Measurements from ENCODE around the gene ADCY1. TPM values are rescaled to one million over a fixed set of nuclear protein-coding genes. Genes with fewer than 3 reads are reported as not detected.

ADCY1 gene
- total and polyA plus RNA-seq, 12 donors: 0.46 to 8.6 (median 3.4) TPM

- DNase-seq (no peak), ATAC-seq (no peak)
- 73 to 74% methylated on average over 5 of the region's 5 CpGs for WGBS, 2 donors
- Histone ChIP-seq H3K9me3 (no peaks in the 10 kb centered on the region), H3K27me3 (peaks cover 0 to 8% (median 0%) of the 10 kb centered on the region in 7 donors), H3K4me1 (peaks cover 0 to 15% (median 0%) of the 10 kb centered on the region in 9 donors), H3K27ac (no peak overlapping the region), H3K4me3 (no peak overlapping the region), H3K36me3 (no peaks in the 10 kb centered on the region)
- TF ChIP-seq CTCF (IDR thresholded peaks at IDR 0.05): no peak
- intact Hi-C loops (cut with DNase I): no loop called here
Observed at GRCh38 chr7:45582136-45582749, 8.1 kb downstream of the ADCY1 start.

- Histone ChIP-seq H3K27me3 (peaks cover 0 to 7% (median 0%) of the 10 kb centered on the region in 7 donors), H3K4me3 (no peak overlapping the region), H3K27ac (no peak overlapping the region), H3K9me3 (no peaks in the 10 kb centered on the region), H3K4me1 (peaks cover 0 to 15% (median 0%) of the 10 kb centered on the region in 9 donors), H3K36me3 (no peaks in the 10 kb centered on the region)
- intact Hi-C loops (cut with DNase I): no loop called here
- 57 to 74% methylated on average over 9 of the region's 9 CpGs for WGBS, 2 donors
- DNase-seq (no peak), ATAC-seq (peak in 1 of 8 donors; percentile 24)
- no peak for TF ChIP-seq CTCF (IDR thresholded peaks at IDR 0.05)
Observed at GRCh38 chr7:45582868-45583277, 8.7 kb downstream of the ADCY1 start.

- peak in 1 of 8 donors; percentile 15 for ATAC-seq
- intact Hi-C loops (cut with DNase I): no loop called here
- WGBS, 2 donors: 67 to 83% methylated on average over 2 of the region's 2 CpGs
- Histone ChIP-seq H3K36me3 (no peaks in the 10 kb centered on the region), H3K4me3 (no peak overlapping the region), H3K27ac (no peak overlapping the region), H3K4me1 (peaks cover 0 to 15% (median 0%) of the 10 kb centered on the region in 9 donors), H3K27me3 (peaks cover 0 to 3% (median 0%) of the 10 kb centered on the region in 7 donors), H3K9me3 (no peaks in the 10 kb centered on the region)
- TF ChIP-seq CTCF (IDR thresholded peaks at IDR 0.05): no peak
- no peak for DNase-seq
Observed at GRCh38 chr7:45583296-45583695, 9.1 kb downstream of the ADCY1 start.

- no peaks in the 10 kb centered on the region for H3K27me3 ChIP-seq
- WGBS, 2 donors: 91 to 92% methylated on average over 16 of the region's 16 CpGs
- no peak overlapping the region for H3K4me3 ChIP-seq
- intact Hi-C loops (cut with DNase I): no loop called here
- H3K9me3 ChIP-seq: no peaks in the 10 kb centered on the region
- no peak for TF ChIP-seq CTCF (IDR thresholded peaks at IDR 0.05)
- no peak for DNase-seq
- peaks cover 0 to 12% (median 0%) of the 10 kb centered on the region in 9 donors for H3K4me1 ChIP-seq
- no peak overlapping the region for H3K27ac ChIP-seq
- no peaks in the 10 kb centered on the region for H3K36me3 ChIP-seq
- ATAC-seq: peak in 1 of 8 donors; percentile 39
Observed at GRCh38 chr7:45584261-45585210, 10.4 kb downstream of the ADCY1 start.
